ENCODE measurements around the gene SEMA3F. TPM values are rescaled to one million over a fixed set of nuclear protein-coding genes. Genes with fewer than 3 reads are reported as not detected.

The SEMA3F gene
- 11.8 and 15.5 TPM in 2 replicates for total RNA-seq
- 13.9 and 16.8 TPM in 2 replicates for polyA plus RNA-seq

DNA sequence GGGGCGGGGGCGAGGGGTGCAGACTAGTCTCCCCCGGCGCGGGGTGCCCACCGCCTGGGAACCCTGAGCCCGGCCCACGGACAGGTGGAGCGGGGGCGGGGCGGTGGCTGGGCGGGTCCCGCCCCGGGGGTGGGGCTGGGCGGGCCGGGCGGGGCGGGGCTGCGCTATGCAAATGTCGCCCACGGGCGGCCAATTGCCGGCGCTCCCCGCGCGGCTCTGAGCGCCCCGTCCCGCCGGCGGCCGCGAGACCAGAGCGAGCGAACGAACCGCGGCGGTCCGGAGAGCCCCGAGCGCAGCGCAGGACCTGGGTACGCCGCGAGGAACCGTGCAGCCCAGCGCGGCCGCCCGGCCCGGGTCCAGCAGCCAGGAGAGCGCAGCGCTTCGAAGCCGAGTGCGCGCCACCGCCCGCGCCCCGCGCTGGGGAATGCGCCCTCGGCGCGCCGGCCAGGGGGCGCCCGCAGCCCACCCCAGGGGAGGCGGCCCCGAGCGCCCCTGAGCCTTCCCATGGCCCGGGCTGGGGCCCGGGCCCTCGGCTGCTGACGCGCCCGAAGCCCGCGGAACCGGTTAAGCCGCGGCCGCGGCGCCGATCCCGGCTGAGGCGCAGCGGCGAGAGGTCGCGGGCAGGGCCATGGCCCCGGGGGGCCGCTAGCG is at the start of gene SEMA3F:
Gene SEMA3F, plus strand, starts transcription at position 485 of the 651 bp plus-strand sequence. CDS start 4,299 bp downstream, outside the sequence.
- Histone ChIP-seq H3K4me3 (peak within 1 kb of the TSS; percentile 52), H3K27me3 (peaks cover 37% of the 10 kb centered on the region), H3K9me3 (ENCODE audit: low read depth) (no peaks in the 10 kb centered on the region), H3K4me2 (peak within 1 kb of the TSS; percentile 97), H4K20me1 (ENCODE audit: insufficient read depth, poor library complexity, severe bottlenecking) (peaks cover 8% of the 10 kb centered on the region), H3K27ac (no peak within 1 kb of the TSS), H3K36me3 (replicated peaks; ENCODE audit: insufficient read depth, low read depth) (no peaks in the 10 kb centered on the region), H3K4me1 (ENCODE audit: insufficient read depth) (peaks cover 48% of the 10 kb centered on the region), H3K79me2 (peaks cover 29% of the 10 kb centered on the region), H3K9me2 (replicated peaks; ENCODE audit: insufficient read depth) (no peaks in the 10 kb centered on the region), H2AFZ (no peak within 1 kb of the TSS)
- peak; percentile 87 for DNase-seq (ENCODE audit: low spot score)
- TF ChIP-seq, protein P1, sequence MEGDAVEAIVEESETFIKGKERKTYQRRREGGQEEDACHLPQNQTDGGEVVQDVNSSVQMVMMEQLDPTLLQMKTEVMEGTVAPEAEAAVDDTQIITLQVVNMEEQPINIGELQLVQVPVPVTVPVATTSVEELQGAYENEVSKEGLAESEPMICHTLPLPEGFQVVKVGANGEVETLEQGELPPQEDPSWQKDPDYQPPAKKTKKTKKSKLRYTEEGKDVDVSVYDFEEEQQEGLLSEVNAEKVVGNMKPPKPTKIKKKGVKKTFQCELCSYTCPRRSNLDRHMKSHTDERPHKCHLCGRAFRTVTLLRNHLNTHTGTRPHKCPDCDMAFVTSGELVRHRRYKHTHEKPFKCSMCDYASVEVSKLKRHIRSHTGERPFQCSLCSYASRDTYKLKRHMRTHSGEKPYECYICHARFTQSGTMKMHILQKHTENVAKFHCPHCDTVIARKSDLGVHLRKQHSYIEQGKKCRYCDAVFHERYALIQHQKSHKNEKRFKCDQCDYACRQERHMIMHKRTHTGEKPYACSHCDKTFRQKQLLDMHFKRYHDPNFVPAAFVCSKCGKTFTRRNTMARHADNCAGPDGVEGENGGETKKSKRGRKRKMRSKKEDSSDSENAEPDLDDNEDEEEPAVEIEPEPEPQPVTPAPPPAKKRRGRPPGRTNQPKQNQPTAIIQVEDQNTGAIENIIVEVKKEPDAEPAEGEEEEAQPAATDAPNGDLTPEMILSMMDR (IDR thresholded peaks at IDR 0.05; ENCODE audit: poor library complexity): peak; percentile 7
- TF ChIP-seq EZH2phosphoT487 (IDR thresholded peaks at IDR 0.05; ENCODE audit: low read depth, severe bottlenecking, unreplicated experiment): no peak
- WGBS (ENCODE audit: low lambda C conversion rate, missing lambda C conversion rate): under 1% methylated on average over 40 of the region's 98 CpGs

DNA sequence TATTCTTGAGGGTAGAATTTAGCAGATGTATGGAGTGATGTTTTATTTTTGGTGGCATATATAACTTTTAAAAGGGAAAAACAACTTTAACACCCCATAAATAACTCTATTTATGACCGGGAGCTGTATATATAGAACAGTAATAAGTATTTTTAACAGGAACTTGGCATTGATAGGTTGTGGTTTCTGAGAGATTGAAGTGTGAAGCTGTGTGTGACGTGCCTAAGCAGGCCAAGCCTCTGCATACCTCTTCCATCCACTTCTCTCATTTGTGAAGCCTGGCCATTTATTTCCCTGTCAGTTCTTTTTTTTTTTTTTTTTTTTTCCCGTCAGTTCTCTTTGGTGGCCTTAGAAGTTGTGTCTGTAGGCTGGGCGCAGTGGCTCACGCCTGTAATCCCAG is 43.4 kb upstream of the SEMA3F start:
- H3K36me3 ChIP-seq (replicated peaks; ENCODE audit: insufficient read depth, low read depth): peaks cover 28% of the 10 kb centered on the region

DNA sequence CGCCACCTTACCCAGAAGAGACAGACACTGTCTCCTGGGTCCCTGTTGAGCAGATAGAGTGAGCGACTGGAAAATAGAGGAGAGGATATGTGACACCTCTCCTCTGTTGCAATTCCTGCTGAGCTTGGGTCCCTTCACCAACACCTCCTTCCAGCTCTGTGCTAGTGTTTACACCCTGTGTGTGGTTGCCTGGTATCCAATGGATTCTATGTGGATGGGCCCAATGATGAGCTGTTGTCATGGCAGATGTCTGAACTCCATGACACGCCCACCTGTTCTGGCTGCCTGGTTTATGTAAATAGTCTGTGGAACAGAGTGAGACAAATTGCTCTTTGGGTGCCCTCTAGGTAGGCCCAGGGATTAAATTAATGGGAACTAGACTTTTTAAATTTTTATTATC is 42.7 kb upstream of the SEMA3F start:
- DNase-seq (ENCODE audit: low spot score): no peak

More for the DNA sequence above, 43.4 kb upstream of the SEMA3F start:
- H3K9me3 ChIP-seq (ENCODE audit: low read depth): no peaks in the 10 kb centered on the region
- no peak overlapping the region for H3K4me3 ChIP-seq
- no peak overlapping the region for H3K4me2 ChIP-seq
- no peaks in the 10 kb centered on the region for H3K9me2 ChIP-seq (replicated peaks; ENCODE audit: insufficient read depth)
- TF ChIP-seq, protein P1 (IDR thresholded peaks at IDR 0.05; ENCODE audit: poor library complexity): no peak
- TF ChIP-seq EZH2 (IDR thresholded peaks at IDR 0.05; ENCODE audit: borderline replicate concordance): no peak
- no peak for TF ChIP-seq EZH2phosphoT487 (IDR thresholded peaks at IDR 0.05; ENCODE audit: low read depth, severe bottlenecking, unreplicated experiment)
- H3K4me1 ChIP-seq (ENCODE audit: insufficient read depth): no peaks in the 10 kb centered on the region
- 92% methylated on average over 5 of the region's 5 CpGs for WGBS (ENCODE audit: low lambda C conversion rate, missing lambda C conversion rate)
- H4K20me1 ChIP-seq (ENCODE audit: insufficient read depth, poor library complexity, severe bottlenecking): peaks cover 42% of the 10 kb centered on the region
- no peaks in the 10 kb centered on the region for H3K27me3 ChIP-seq
- H3K27ac ChIP-seq: no peak overlapping the region
- H3K79me2 ChIP-seq: peaks cover 25% of the 10 kb centered on the region
- H2AFZ ChIP-seq: no peak overlapping the region
- no peak for DNase-seq (ENCODE audit: low spot score)

More for the DNA sequence above, 42.7 kb upstream of the SEMA3F start:
- Histone ChIP-seq H3K4me3 (no peak overlapping the region), H3K79me2 (peaks cover 20% of the 10 kb centered on the region), H3K4me1 (ENCODE audit: insufficient read depth) (no peaks in the 10 kb centered on the region), H3K9me3 (ENCODE audit: low read depth) (no peaks in the 10 kb centered on the region), H3K4me2 (no peak overlapping the region), H3K36me3 (replicated peaks; ENCODE audit: insufficient read depth, low read depth) (peaks cover 28% of the 10 kb centered on the region), H3K27me3 (no peaks in the 10 kb centered on the region), H4K20me1 (ENCODE audit: insufficient read depth, poor library complexity, severe bottlenecking) (peaks cover 43% of the 10 kb centered on the region), H3K9me2 (replicated peaks; ENCODE audit: insufficient read depth) (no peaks in the 10 kb centered on the region), H2AFZ (no peak overlapping the region), H3K27ac (no peak overlapping the region)
- 97% methylated on average over 3 of the region's 3 CpGs for WGBS (ENCODE audit: low lambda C conversion rate, missing lambda C conversion rate)
- no peak for TF ChIP-seq EZH2phosphoT487 (IDR thresholded peaks at IDR 0.05; ENCODE audit: low read depth, severe bottlenecking, unreplicated experiment)
- no peak for TF ChIP-seq EZH2 (IDR thresholded peaks at IDR 0.05; ENCODE audit: borderline replicate concordance)
- TF ChIP-seq, protein P1 (IDR thresholded peaks at IDR 0.05; ENCODE audit: poor library complexity): no peak
